ENCODE measurements around the gene ITPR3.
A peak's percentile ranks its signal among the peaks of the same experiment; 100 is the strongest.

ITPR3 gene

DNA sequence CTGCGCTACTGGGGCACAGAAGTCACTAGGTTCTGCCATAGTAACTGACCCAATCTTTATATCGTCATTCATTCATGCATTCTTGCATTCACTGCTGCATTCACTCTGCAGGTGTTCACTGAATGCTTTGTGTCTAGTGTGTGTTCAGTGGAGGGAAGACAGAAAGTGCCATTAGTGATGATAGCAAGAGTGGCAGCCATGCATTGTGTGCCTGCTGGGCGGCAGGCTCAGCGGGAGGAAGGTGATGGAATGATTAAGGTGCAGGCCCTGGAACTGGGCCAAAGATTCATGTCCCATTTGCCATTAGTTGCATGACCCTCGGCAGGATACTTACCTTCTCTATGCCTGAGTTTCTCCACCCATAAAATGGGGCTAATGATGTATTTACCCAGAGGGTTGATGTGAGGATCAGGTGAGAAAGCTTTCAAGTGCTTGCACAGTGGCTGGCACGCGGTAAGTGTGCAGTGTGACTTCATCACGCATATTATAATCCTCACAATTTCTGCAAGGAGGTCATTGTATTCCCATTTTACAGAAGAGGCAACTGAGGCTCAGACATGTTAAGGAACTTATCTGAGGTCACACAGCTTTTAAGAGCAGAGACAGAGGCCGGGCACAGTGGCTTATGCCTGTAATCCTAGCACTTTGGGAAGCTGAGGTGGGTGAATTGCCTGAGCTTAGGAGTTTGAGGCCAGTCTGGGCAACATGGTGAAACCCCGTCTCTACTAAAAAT lies 40.1 kb downstream of the ITPR3 start:
- DNase-seq (no peak), ATAC-seq (no peak)
- Mint-ChIP-seq H3K27ac (no peak overlapping the region), H3K27me3 (no peaks in the 10 kb centered on the region), H3K4me1 (no peaks in the 10 kb centered on the region), H3K4me3 (no peak overlapping the region), H3K9me3 (no peaks in the 10 kb centered on the region)

DNA sequence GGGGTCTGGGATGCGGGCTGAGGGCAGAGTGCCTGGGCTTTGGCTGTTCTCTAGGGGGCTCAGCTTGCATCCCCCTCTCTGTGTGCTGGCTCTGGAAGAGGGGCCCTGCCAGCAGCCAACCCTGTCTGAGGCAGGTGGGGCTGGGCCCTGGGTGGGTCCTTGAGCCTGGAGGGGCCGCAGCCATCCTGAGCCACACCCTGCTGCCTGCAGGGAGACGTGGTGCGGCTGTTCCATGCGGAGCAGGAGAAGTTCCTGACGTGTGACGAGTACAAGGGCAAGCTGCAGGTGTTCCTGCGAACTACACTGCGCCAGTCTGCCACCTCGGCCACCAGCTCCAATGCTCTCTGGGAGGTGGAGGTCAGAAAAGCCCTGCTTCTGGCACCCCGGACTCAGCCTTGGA lies 41.2 kb downstream of the ITPR3 start:
- H3K4me3 Mint-ChIP-seq: no peak overlapping the region
- peak overlapping the region in 1 of 2 donors; percentile 25 for H3K27ac Mint-ChIP-seq
- no peaks in the 10 kb centered on the region for H3K9me3 Mint-ChIP-seq
- ATAC-seq (no peak), DNase-seq (no peak)
- H3K4me1 Mint-ChIP-seq: no peaks in the 10 kb centered on the region
- no peaks in the 10 kb centered on the region for H3K27me3 Mint-ChIP-seq

DNA sequence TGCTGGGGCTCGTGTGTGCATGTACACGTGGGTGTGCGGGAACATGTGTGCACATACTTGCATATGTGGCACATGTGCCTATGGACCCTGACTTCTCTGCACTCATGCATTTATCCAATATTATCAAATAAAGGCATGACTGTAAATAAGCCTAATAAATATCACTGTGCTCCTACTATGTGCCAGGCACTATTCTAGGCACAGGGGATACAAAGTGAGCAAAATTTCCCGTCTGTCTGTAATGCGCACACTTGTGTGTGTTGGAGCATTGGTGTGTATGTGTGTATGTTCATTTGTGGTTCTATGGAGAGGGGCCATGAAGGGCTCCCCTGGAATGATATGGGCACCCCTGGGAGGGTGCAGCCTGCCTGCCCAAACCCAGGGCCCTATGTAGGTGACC lies 41.9 kb downstream of the ITPR3 start:
- no peaks in the 10 kb centered on the region for H3K27me3 Mint-ChIP-seq
- H3K9me3 Mint-ChIP-seq: no peaks in the 10 kb centered on the region
- no peaks in the 10 kb centered on the region for H3K4me1 Mint-ChIP-seq
- peak overlapping the region in 1 of 2 donors; percentile 59 for H3K27ac Mint-ChIP-seq
- DNase-seq (no peak), ATAC-seq (peak; percentile 10)
- H3K4me3 Mint-ChIP-seq: no peak overlapping the region

DNA sequence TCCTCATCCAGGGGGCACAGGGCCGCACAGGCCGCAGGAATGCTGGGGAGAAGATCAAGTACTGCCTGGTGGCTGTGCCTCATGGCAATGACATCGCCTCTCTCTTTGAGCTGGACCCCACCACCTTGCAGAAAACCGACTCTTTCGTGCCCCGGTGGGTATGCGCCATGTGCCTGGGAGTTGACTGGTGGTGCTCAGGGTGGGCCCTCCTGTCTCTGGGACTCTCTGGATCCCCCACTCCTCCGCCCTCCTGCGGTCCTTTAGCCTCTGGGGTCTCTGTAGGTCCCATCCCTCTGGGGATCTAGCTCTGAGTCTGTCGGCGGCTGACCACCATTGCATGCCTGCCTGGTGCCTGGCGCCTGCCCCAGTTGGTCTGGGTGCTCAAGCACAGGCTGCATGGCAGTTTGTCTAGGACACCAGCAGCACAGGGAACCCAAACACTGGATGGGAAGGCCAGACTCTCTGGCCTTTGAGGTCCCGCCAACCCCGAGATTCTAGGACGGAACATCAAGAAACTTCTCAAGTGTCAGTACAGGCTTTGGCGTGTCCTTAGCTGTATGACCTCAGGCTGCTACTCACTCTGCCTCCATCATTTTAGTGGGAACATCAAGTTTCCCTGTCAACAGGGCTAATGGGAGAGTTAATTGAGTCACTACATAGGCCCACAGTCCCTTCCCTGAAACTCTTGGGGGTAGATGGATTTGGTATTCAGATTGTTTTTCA lies 42.8 kb downstream of the ITPR3 start:
- Mint-ChIP-seq H3K27me3 (no peaks in the 10 kb centered on the region), H3K4me1 (no peaks in the 10 kb centered on the region), H3K4me3 (no peak overlapping the region), H3K27ac (peak overlapping the region in 1 of 2 donors; percentile 29), H3K9me3 (no peaks in the 10 kb centered on the region)
- ATAC-seq: no peak
- no peak for DNase-seq

DNA sequence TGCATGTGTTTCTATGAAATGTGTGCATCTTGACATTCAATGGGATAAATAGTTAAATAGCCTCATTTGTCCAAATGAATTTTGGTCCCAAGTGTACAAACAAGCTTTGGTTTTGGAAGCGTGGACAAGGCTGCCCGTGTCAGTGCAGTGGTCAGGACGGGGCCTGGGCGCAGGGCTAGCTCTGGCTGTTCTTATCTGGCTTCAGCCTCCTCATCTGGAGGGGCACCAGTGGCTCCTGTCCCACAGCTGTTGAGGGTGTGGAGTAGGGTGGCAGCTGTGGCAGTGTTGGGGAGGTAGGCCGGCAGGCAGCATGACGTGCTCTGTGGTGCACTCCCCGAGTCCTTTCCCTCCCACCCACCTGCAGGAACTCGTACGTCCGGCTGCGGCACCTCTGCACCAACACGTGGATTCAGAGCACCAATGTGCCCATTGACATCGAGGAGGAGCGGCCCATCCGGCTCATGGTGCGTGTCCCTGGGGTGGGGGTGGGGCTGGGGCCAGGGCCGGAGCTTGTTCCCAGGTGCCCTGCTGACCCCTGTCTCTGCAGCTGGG lies 43.5 kb downstream of the ITPR3 start:
- Mint-ChIP-seq H3K27me3 (no peaks in the 10 kb centered on the region), H3K27ac (peak overlapping the region in 1 of 2 donors; percentile 19), H3K9me3 (no peaks in the 10 kb centered on the region)

DNA sequence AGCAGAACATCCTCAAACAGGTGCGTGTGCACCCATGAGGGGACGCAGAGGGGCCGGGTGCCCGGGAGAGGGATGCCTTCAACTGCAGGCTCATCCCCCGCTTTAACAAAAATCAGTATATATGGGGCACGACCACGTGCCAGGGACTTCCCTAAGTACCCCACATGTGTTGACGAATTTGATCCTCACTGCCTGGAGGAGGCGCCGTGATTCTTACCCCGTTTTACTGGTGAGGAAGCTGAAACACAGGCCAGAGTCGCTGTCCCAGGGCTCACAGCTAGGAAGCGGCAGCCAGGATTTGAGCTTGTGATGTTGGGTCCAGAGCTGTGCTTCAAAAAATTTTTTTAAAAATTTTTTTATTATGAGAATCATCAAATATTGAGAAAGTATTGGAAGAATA lies 44.8 kb downstream of the ITPR3 start:
- H3K4me3 Mint-ChIP-seq: no peak overlapping the region
- no peaks in the 10 kb centered on the region for H3K9me3 Mint-ChIP-seq
- no peak for ATAC-seq
- DNase-seq: no peak
- no peaks in the 10 kb centered on the region for H3K27me3 Mint-ChIP-seq
- no peaks in the 10 kb centered on the region for H3K4me1 Mint-ChIP-seq
- H3K27ac Mint-ChIP-seq: no peak overlapping the region

More for the DNA sequence above, 43.5 kb downstream of the ITPR3 start:
- ATAC-seq (no peak), DNase-seq (no peak)
- Mint-ChIP-seq H3K4me3 (no peak overlapping the region), H3K4me1 (no peaks in the 10 kb centered on the region)

DNA sequence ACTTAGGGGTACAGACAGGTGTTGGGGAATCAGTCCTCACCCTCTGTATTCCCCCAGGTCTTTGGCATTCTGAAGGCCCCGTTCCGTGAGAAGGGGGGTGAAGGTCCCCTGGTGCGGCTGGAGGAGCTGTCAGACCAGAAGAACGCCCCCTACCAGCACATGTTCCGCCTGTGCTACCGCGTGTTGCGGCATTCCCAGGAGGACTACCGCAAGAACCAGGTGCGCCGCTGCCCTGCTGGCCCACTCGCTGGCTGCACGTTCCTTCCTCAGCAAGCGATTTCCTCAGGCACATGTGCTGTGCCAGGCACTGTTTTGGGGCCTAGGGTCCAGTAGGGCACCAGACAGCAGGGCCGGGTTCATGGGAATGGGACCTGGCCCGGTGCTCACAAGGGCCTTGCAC lies 46.0 kb downstream of the ITPR3 start:
- H3K27me3 Mint-ChIP-seq: no peaks in the 10 kb centered on the region
- DNase-seq (no peak), ATAC-seq (no peak)
- no peaks in the 10 kb centered on the region for H3K9me3 Mint-ChIP-seq
- no peak overlapping the region for H3K27ac Mint-ChIP-seq
- no peak overlapping the region for H3K4me3 Mint-ChIP-seq
- H3K4me1 Mint-ChIP-seq: no peaks in the 10 kb centered on the region

DNA sequence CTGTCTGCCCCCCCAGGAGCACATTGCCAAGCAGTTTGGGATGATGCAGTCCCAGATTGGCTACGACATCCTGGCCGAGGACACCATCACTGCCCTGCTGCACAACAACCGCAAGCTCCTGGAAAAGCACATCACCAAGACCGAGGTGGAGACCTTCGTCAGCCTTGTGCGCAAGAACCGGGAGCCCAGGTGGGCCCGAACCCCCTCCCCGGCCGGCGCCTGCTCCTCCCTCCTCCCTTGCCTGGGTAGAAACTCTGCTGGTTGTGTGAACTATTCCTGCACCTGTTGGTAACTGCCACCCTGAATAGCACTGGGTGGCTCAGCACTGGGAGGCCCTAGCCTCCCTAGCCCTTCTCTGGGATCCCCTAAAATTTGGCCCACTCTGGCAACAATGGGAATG lies 46.7 kb downstream of the ITPR3 start:
- Mint-ChIP-seq H3K27ac (no peak overlapping the region), H3K9me3 (no peaks in the 10 kb centered on the region), H3K4me3 (no peak overlapping the region), H3K4me1 (no peaks in the 10 kb centered on the region), H3K27me3 (no peaks in the 10 kb centered on the region)
- no peak for ATAC-seq
- DNase-seq: no peak

DNA sequence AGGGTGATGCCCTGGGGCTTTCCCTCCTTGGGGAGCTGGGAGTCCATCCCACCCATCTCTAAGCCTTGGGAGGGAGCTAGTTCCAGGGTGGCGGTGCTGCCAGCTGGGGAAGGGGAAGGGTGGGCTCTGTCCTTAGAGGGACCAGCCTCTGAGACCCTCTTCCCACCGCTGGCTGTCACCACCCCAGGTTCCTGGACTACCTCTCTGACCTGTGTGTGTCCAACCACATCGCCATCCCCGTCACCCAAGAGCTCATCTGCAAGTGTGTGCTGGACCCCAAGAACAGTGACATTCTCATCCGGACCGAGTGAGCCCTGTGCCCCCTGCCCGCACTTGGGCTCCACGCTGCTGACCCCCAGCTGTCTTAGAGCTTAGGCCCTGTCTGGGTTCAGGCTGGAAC lies 47.2 kb downstream of the ITPR3 start:
- no peak for ATAC-seq

DNA sequence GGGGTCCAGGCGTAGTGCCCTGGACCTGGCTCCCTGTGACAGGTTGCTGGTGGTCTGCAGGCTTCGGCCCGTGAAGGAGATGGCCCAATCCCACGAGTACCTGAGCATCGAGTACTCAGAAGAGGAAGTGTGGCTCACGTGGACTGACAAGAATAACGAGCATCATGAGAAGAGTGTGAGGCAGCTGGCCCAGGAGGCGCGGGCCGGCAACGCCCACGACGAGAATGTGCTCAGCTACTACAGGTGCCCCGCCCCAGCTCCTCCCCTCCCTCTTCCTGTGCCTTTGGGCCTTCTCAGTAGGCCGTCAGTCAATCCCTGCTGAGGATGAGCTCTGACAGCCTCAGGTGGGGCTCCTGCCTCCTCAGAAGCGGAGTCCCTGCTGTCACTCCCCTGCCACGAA lies 47.8 kb downstream of the ITPR3 start:
- Mint-ChIP-seq H3K9me3 (no peaks in the 10 kb centered on the region), H3K27me3 (no peaks in the 10 kb centered on the region), H3K4me3 (no peak overlapping the region), H3K4me1 (no peaks in the 10 kb centered on the region), H3K27ac (peak overlapping the region in 1 of 2 donors; percentile 82)
- no peak for DNase-seq
- ATAC-seq: peak; percentile 41

More for the DNA sequence above, 47.2 kb downstream of the ITPR3 start:
- DNase-seq: no peak
- Mint-ChIP-seq H3K27ac (peak overlapping the region in 1 of 2 donors; percentile 19), H3K9me3 (no peaks in the 10 kb centered on the region), H3K4me3 (no peak overlapping the region), H3K27me3 (no peaks in the 10 kb centered on the region), H3K4me1 (no peaks in the 10 kb centered on the region)

DNA sequence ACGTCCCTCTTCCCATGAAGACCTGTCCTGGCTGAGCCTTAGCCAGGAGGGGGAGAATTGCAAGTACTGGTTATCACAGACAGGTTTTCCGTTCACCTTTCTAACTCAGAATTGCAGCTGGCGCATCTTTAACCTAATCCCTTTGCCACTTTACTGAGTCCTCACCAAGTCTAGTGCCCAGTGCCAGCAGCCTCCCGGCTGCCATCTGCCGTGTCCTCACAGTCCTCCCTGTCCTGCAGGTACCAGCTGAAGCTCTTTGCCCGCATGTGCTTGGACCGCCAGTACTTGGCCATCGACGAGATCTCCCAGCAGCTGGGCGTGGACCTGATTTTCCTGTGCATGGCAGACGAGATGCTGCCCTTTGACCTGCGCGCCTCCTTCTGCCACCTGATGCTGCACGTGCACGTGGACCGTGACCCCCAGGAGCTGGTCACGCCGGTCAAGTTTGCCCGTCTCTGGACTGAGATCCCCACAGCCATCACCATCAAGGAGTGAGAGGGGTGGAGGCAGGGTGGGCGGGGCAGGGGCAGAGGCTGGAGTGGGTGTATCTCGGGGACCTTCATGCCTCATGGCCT lies 49.1 kb downstream of the ITPR3 start:
- Mint-ChIP-seq H3K4me1 (no peaks in the 10 kb centered on the region), H3K4me3 (no peak overlapping the region), H3K27ac (no peak overlapping the region), H3K9me3 (no peaks in the 10 kb centered on the region), H3K27me3 (no peaks in the 10 kb centered on the region)
- ATAC-seq (no peak), DNase-seq (no peak)

DNA sequence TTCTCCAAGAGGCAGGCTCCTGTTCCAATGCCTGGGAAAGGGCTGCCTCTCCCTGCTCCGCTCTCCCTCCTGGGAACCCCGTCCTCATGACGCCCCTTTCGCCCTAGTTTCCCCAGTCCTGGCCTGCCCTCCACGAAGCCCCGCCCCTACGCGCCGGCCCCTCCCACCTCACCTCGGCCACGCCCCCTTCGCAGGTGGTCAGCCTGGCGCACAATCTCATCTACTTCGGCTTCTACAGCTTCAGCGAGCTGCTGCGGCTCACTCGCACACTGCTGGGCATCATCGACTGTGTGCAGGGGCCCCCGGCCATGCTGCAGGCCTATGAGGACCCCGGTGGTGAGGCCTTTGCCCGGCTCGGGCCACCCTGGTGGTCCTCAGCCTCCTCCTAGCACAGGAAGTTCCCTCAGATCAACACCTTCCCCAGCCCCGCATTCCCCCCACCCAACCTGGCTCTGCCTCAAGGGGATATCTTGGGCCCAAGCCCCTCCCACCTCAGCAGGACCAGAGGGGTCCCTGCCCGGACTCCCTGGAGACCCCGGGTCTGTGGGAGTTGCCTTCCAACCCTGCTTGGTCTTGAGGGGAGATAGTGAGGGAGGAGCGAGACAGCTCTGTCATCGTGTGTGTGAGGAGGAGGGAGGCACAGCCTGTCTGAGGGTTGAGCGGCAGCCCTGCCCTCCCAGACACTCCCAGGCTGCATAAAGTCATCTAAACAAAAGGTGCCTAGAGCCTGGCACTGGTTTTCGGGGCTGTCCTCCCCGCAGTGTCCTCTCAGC lies 50.0 kb downstream of the ITPR3 start:
- H3K27ac Mint-ChIP-seq: no peak overlapping the region
- H3K4me1 Mint-ChIP-seq: no peaks in the 10 kb centered on the region
- no peaks in the 10 kb centered on the region for H3K27me3 Mint-ChIP-seq
- H3K4me3 Mint-ChIP-seq: no peak overlapping the region
- H3K9me3 Mint-ChIP-seq: no peaks in the 10 kb centered on the region
- DNase-seq (no peak), ATAC-seq (peak; percentile 11)

DNA sequence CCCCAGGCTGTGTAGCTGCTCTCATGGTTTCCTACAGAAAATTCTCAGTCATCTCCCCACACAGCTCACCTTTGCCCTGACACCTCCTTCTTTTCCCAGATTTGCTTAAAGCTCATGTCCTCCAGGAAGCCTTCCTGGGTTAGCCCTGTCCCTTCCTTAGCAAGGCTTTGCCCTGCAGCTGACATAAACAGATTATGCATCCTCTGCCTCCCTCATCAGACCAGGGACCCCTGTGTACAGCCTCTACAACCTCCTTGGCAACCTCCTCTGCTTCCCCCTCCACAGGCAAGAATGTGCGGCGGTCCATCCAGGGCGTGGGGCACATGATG lies 50.6 kb downstream of the ITPR3 start:
- no peak overlapping the region for H3K27ac Mint-ChIP-seq
- no peaks in the 10 kb centered on the region for H3K4me1 Mint-ChIP-seq

DNA sequence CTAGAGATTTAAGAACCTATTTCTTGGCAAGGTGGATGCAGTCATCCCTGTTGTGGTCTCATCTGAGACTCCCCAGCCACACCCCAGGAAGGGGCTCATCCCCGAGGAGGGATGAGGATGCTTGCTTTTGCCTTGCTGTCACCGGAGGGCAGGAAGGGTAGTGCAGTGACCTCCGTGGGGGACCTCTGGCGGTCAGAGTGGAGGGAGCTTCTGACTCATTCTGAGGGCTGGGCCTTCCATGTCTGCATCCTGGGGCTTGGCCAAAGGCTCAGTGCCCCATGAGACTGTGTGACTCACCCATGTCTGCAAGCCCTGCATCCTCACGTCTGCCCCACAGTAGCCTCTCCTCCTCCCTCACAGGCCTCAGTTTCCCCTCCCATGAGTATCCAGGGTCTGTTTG lies 51.7 kb downstream of the ITPR3 start:
- ATAC-seq (no peak), DNase-seq (no peak)
- Mint-ChIP-seq H3K9me3 (no peaks in the 10 kb centered on the region), H3K27me3 (no peaks in the 10 kb centered on the region), H3K4me1 (no peaks in the 10 kb centered on the region), H3K27ac (no peak overlapping the region), H3K4me3 (no peak overlapping the region)

More for the DNA sequence above, 50.6 kb downstream of the ITPR3 start:
- Mint-ChIP-seq H3K27me3 (no peaks in the 10 kb centered on the region), H3K9me3 (no peaks in the 10 kb centered on the region), H3K4me3 (no peak overlapping the region)
- DNase-seq (no peak), ATAC-seq (no peak)

DNA sequence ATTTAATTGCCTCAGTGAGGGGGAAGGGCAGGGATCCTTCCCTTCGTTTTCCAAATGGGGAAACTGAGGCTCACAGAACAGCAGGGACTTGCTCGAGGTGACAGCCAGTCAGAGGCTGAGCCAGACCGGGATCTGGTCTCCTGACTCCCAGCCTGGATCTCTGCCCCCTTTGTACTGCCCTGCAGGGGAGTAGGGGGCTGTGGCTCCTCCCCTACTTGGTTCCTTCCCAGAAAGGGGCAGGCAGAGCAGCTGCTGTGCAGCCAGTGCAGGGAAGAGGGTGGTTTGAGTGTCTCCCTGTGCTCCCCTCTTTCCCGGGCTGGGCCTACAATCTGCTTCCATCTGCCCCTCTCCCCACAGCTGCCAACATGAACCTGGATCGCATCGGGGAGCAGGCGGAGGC lies 52.7 kb downstream of the ITPR3 start:
- ATAC-seq (no peak), DNase-seq (no peak)
- Mint-ChIP-seq H3K9me3 (no peaks in the 10 kb centered on the region), H3K4me3 (no peak overlapping the region), H3K4me1 (no peaks in the 10 kb centered on the region), H3K27me3 (no peaks in the 10 kb centered on the region), H3K27ac (no peak overlapping the region)
